ENCODE results near the gene TTC36. TPM values are rescaled to one million over a fixed set of nuclear protein-coding genes. Genes with fewer than 3 reads are reported as not detected.

The TTC36 gene
- total and polyA plus RNA-seq, 2 experiments from 2014 or later = 0.40 to 1.0 TPM

DNA sequence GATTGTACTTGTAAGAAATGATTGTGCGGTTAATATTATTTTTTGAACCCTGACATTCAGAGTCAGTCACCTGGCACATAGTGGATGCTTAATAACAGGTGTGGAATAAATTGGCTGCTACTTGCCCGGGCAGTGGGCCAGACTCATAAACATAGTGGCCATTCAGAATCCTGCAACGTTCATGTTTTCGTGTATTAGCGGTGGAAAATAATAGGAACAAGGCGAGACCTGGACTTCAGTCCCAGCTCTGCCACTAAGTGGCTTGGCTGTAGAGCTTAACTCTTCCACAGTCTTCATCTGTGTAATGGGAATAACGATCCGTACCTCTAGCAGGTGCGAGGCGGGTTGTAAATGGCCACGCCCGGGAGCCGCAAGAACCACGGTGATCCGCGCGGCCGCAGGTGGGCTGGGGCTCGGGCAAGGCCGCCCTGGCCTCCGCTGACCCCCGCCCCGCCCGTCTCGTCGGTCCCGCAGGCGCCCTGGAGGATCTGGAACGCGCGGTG lies 3.0 kb downstream of the TTC36 start:
- H2AFZ ChIP-seq = peak overlapping the region; percentile 84
- H3K36me3 Mint-ChIP-seq (ENCODE audit: low read depth) = peaks cover under 1% of the 10 kb centered on the region; the same call in 2 of the 3 replicates
- H3K4me3 Mint-ChIP-seq = peak overlapping the region; percentile 92
- DNase-seq (ENCODE audit: low spot score) (no peak), ATAC-seq (no peak; the same call in 2 of the 3 replicates)
- peaks cover 24% of the 10 kb centered on the region; the same call in 1 of the 2 replicates for H3F3A ChIP-seq (replicated peaks; ENCODE audit: low read depth)
- no peaks in the 10 kb centered on the region for H3K36me3 ChIP-seq (ENCODE audit: insufficient read depth)
- H3K4me3 ChIP-seq = peak overlapping the region; percentile 99
- H3K27me3 ChIP-seq (ENCODE audit: insufficient read depth) = peaks cover 6% of the 10 kb centered on the region; the same call in 1 of the 2 replicates
- no peak overlapping the region for H3K27ac ChIP-seq (ENCODE audit: low read depth)
- H3K4me1 ChIP-seq (ENCODE audit: insufficient read depth) = peaks cover 13% of the 10 kb centered on the region
- H3K4me2 ChIP-seq = peak overlapping the region; percentile 88
- H3K9me3 Mint-ChIP-seq = no peaks in the 10 kb centered on the region
- no peaks in the 10 kb centered on the region for H3K79me2 ChIP-seq (replicated peaks; ENCODE audit: insufficient read depth)
- H3K4me1 Mint-ChIP-seq = peaks cover 27% of the 10 kb centered on the region
- peaks cover 14% of the 10 kb centered on the region for H3K27me3 Mint-ChIP-seq (ENCODE audit: insufficient read depth, low read depth, poor library complexity)
- H3K27ac Mint-ChIP-seq = no peak overlapping the region; the same call in 1 of the 2 replicates
- 0 out of 2 replicates have a peak, but pooled peaks cover 4% of the 10 kb centered on the region for H4K20me1 ChIP-seq (replicated peaks; ENCODE audit: insufficient read depth)
- no peaks in the 10 kb centered on the region; the same call in 1 of the 2 replicates for H3K9me2 ChIP-seq (ENCODE audit: insufficient read depth)
- TF ChIP-seq NANOG (IDR thresholded peaks at IDR 0.05; ENCODE audit: borderline replicate concordance) (no peak), ZNF331 (CRISPR knock-in tag; IDR thresholded peaks at IDR 0.05; ENCODE audit: low read depth) (no peak), EZH2phosphoT487 (IDR thresholded peaks at IDR 0.05; ENCODE audit: unreplicated experiment) (no peak), STAT1 (IDR thresholded peaks at IDR 0.05; ENCODE audit: unreplicated experiment) (no peak), JUNB (IDR thresholded peaks at IDR 0.05; ENCODE audit: unreplicated experiment) (no peak), POLR2AphosphoS5 (IDR thresholded peaks at IDR 0.05; ENCODE audit: low read depth) (no peak)
- TF ChIP-seq, protein P1, sequence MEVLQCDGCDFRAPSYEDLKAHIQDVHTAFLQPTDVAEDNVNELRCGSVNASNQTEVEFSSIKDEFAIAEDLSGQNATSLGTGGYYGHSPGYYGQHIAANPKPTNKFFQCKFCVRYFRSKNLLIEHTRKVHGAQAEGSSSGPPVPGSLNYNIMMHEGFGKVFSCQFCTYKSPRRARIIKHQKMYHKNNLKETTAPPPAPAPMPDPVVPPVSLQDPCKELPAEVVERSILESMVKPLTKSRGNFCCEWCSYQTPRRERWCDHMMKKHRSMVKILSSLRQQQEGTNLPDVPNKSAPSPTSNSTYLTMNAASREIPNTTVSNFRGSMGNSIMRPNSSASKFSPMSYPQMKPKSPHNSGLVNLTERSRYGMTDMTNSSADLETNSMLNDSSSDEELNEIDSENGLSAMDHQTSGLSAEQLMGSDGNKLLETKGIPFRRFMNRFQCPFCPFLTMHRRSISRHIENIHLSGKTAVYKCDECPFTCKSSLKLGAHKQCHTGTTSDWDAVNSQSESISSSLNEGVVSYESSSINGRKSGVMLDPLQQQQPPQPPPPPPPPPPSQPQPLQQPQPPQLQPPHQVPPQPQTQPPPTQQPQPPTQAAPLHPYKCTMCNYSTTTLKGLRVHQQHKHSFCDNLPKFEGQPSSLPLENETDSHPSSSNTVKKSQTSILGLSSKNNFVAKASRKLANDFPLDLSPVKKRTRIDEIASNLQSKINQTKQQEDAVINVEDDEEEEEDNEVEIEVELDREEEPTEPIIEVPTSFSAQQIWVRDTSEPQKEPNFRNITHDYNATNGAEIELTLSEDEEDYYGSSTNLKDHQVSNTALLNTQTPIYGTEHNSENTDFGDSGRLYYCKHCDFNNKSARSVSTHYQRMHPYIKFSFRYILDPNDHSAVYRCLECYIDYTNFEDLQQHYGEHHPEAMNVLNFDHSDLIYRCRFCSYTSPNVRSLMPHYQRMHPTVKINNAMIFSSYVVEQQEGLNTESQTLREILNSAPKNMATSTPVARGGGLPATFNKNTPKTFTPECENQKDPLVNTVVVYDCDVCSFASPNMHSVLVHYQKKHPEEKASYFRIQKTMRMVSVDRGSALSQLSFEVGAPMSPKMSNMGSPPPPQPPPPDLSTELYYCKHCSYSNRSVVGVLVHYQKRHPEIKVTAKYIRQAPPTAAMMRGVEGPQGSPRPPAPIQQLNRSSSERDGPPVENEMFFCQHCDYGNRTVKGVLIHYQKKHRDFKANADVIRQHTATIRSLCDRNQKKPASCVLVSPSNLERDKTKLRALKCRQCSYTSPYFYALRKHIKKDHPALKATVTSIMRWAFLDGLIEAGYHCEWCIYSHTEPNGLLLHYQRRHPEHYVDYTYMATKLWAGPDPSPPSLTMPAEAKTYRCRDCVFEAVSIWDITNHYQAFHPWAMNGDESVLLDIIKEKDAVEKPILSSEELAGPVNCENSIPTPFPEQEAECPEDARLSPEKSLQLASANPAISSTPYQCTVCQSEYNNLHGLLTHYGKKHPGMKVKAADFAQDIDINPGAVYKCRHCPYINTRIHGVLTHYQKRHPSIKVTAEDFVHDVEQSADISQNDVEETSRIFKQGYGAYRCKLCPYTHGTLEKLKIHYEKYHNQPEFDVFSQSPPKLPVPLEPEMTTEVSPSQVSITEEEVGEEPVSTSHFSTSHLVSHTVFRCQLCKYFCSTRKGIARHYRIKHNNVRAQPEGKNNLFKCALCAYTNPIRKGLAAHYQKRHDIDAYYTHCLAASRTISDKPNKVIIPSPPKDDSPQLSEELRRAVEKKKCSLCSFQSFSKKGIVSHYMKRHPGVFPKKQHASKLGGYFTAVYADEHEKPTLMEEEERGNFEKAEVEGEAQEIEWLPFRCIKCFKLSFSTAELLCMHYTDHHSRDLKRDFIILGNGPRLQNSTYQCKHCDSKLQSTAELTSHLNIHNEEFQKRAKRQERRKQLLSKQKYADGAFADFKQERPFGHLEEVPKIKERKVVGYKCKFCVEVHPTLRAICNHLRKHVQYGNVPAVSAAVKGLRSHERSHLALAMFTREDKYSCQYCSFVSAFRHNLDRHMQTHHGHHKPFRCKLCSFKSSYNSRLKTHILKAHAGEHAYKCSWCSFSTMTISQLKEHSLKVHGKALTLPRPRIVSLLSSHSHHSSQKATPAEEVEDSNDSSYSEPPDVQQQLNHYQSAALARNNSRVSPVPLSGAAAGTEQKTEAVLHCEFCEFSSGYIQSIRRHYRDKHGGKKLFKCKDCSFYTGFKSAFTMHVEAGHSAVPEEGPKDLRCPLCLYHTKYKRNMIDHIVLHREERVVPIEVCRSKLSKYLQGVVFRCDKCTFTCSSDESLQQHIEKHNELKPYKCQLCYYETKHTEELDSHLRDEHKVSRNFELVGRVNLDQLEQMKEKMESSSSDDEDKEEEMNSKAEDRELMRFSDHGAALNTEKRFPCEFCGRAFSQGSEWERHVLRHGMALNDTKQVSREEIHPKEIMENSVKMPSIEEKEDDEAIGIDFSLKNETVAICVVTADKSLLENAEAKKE (CRISPR knock-in tag; IDR thresholded peaks at IDR 0.05) = no peak
- TF ChIP-seq, protein P2, sequence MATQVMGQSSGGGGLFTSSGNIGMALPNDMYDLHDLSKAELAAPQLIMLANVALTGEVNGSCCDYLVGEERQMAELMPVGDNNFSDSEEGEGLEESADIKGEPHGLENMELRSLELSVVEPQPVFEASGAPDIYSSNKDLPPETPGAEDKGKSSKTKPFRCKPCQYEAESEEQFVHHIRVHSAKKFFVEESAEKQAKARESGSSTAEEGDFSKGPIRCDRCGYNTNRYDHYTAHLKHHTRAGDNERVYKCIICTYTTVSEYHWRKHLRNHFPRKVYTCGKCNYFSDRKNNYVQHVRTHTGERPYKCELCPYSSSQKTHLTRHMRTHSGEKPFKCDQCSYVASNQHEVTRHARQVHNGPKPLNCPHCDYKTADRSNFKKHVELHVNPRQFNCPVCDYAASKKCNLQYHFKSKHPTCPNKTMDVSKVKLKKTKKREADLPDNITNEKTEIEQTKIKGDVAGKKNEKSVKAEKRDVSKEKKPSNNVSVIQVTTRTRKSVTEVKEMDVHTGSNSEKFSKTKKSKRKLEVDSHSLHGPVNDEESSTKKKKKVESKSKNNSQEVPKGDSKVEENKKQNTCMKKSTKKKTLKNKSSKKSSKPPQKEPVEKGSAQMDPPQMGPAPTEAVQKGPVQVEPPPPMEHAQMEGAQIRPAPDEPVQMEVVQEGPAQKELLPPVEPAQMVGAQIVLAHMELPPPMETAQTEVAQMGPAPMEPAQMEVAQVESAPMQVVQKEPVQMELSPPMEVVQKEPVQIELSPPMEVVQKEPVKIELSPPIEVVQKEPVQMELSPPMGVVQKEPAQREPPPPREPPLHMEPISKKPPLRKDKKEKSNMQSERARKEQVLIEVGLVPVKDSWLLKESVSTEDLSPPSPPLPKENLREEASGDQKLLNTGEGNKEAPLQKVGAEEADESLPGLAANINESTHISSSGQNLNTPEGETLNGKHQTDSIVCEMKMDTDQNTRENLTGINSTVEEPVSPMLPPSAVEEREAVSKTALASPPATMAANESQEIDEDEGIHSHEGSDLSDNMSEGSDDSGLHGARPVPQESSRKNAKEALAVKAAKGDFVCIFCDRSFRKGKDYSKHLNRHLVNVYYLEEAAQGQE (IDR thresholded peaks at IDR 0.05; ENCODE audit: unreplicated experiment) = no peak

Data from GM23338 (cell line).